ENCODE results near the gene COL18A1.
"Not testable (repeated sequence)": the region's sequence is repeated elsewhere in the genome, so short reads cannot be mapped to it uniquely, and the experiment has no call there.

The COL18A1 gene

DNA sequence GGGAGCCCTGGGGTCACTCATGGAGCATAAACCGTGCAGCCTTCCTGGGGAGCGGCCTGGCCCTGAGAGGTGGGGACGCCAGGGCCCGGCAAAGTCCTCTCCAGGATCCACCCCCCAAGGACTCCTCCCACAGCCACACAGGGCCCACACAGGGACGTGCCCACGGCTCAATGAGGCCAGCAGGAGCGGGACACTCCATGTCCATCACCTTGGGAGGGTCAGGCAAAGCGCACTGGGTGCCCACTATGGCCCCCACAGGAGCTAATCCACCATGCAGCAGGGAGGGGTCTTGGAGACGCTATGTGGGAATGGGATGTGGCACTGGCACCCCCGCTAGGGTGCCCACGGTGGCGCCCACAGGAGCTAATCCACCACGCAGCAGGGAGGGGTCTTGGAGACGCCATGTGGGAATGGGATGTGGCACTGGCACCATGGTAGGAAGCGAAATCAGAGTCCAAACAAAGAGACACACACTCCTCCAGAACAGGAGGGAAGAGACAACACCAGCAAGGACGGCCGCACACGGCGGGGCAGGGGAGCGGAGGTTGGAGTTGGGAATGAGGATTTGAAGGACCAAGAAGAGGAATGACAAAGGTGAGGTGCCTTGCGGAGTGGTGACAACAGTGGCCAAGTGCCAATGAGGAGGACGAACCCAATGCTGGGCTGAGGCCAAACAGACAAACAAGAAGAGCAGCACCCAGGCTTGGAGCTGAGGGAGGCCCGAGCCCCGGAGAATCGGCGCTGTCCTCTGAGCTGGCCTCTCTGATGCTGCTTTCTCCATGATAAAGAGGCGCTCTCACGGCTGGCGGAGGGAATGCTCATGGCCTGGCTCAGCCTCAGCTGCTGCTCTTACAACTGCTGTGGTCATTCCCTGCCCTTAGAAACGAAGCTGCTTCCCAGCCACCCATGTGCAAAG, 155.4 kb downstream of the COL18A1 start:
- no peak for DNase-seq (ENCODE audit: low read depth)

DNA sequence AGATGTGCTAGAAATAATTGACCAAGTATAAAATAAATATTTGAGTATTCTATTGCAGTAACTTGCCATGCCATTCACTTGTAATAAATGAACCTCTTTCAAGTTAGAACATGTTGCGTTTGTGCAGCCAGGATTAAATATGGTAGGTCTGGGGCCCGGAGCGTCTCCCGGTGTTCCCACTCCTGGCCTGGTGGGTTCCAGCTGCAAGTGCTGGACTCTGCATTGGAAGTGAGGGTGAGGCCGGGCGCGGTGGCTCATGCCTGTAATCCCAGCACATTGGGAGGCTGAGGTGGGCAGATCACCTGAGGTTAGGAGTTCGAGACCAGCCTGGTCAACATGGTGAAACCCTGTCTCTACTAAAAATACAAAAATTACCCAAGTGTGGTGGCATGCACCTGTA, 156.3 kb downstream of the COL18A1 start:
- not testable (repeated sequence) for DNase-seq (ENCODE audit: low read depth)

DNA sequence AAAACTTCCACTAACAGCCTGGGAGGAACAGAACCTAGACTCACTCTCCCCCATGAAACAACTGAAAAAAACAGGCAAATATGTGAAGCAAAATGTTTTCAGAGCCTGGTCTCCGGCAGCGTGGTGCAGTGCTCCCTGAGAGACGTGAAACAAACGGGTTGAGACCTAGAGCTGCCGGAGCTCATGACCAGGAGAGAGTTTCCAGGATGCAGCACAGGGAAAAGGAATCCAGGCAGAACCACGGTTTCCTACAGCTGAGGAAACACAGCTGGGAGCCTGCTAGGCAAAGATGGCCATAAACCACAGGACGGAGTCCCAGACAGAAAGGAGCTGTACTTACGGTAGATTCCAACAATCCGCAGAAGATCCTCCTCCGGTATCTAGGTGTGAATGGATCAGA, 157.4 kb downstream of the COL18A1 start:
- no peak for DNase-seq (ENCODE audit: low read depth)

DNA sequence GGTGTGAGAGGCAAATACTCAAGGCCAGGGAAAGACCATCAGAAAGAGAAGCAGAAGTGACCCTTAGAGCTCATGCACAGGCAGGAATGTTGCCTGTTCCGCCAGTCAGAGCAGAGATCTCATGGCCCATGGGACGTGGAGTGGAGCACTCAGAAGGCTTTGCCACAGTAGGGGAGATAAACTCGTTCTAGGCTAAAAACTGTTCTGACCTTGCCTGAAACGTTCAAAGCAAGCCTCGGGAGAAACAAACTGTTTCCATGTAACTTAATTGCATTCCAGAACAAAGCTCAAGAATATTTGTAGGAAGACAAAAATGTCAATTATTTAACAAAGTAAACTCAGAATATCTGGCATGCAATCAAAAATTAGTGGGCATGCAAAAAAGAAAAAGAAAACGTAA, 158.0 kb downstream of the COL18A1 start:
- no peak for DNase-seq (ENCODE audit: low read depth)
